AG10803 (cell line): ENCODE results near the gene COL11A2.
A peak's percentile ranks its signal among the peaks of the same experiment; 100 is the strongest.

Source experiments
- DNase-seq: peaks from one replicate; pipeline ENCODE4 v3.0.0; 2010; ENCODE audit warnings: low read depth
- H3K4me3 ChIP-seq: 2 replicates; pipeline ENCODE4 v1.5.1; 2011; ENCODE audit warnings: mild to moderate bottlenecking, low read length, control low read depth
- TF ChIP-seq, protein P1 (sequence below): conservative IDR thresholded peaks from 2 replicates; pipeline ENCODE4 v1.5.1; 2011; ENCODE audit warnings: mild to moderate bottlenecking, low read length, control low read depth, inconsistent platforms

Gene COL11A2

DNA sequence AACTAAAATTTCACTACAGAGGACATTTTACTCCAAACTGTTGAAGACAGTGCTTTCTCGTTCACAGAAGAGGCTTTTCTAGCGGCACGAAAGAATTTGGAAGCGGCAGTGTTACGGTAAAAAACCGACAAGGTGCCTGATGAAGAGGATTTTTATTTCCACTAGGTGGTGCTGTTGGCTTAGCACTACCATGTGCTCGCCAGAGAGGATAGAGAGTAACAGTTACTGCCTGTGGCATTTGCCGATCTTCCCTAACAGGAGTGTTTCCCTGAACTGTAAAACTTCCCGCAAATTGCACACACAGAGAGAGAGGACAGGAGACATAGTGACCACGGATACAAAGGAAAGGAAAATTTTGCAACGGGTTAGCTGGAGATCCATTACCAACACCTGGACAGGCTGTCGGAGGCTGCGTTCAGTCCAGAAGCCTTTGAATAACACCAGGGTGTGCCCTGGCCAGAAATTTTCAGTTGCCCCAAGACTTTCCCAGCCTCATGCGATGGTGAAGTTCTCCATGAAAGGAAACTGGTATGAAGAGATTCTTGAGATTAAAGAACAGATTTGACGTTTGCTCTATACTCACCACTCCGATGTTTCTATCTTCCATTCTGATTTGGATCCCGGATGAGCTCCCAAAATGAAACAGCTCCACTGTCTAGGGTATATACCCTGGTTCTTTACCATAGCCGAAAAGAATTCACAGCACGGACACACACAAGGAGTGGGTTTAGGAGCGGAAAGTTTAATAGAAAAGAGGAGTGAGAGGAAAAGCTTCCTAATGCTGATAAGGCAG lies 68.3 kb downstream of the COL11A2 start:
- peak; percentile 11 for DNase-seq
- TF ChIP-seq, protein P1, sequence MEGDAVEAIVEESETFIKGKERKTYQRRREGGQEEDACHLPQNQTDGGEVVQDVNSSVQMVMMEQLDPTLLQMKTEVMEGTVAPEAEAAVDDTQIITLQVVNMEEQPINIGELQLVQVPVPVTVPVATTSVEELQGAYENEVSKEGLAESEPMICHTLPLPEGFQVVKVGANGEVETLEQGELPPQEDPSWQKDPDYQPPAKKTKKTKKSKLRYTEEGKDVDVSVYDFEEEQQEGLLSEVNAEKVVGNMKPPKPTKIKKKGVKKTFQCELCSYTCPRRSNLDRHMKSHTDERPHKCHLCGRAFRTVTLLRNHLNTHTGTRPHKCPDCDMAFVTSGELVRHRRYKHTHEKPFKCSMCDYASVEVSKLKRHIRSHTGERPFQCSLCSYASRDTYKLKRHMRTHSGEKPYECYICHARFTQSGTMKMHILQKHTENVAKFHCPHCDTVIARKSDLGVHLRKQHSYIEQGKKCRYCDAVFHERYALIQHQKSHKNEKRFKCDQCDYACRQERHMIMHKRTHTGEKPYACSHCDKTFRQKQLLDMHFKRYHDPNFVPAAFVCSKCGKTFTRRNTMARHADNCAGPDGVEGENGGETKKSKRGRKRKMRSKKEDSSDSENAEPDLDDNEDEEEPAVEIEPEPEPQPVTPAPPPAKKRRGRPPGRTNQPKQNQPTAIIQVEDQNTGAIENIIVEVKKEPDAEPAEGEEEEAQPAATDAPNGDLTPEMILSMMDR = peak; percentile 41
- no peak overlapping the region for H3K4me3 ChIP-seq

DNA sequence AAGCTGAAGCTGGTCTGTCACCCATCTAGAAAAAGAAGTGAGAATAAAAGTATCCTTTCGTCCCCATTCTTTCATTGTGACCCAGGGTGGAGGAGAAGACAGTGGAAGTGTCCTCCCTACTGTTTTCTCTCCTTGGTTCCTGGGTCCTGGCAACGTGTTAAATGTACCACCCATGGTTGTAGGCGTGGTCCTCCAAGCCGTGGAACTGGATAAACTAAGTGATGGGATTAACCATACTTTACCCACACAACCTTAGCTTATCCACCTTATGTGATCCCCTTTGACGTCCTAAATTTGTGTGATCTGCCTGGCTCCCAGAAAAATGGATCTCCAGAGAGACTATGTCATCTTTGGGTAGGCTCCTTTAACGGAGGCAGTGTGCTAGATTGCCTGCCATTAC lies 69.1 kb downstream of the COL11A2 start:
- no peak overlapping the region for H3K4me3 ChIP-seq
- no peak for DNase-seq
- TF ChIP-seq, protein P1 = no peak

DNA sequence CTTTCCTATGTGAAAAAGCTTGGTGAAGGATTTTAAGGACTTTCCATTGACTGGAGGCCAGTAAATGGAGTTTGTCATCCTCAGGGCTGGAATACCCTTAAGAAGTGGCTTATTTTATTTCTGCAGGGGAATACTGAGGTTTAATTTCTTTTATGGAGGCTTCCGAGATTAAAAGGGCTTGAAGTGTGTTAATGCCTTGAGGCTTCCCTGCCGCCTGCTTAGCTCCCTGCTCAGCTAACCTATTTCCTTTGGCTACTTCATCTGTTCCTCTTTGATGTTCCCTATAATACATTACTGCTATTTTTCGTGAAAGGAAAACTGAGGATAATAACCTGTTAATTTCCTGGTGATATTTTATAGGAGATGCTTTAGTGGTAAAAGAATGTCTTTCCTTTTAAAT lies 72.3 kb downstream of the COL11A2 start:
- DNase-seq = no peak
- TF ChIP-seq, protein P1 = no peak
- no peak overlapping the region for H3K4me3 ChIP-seq

DNA sequence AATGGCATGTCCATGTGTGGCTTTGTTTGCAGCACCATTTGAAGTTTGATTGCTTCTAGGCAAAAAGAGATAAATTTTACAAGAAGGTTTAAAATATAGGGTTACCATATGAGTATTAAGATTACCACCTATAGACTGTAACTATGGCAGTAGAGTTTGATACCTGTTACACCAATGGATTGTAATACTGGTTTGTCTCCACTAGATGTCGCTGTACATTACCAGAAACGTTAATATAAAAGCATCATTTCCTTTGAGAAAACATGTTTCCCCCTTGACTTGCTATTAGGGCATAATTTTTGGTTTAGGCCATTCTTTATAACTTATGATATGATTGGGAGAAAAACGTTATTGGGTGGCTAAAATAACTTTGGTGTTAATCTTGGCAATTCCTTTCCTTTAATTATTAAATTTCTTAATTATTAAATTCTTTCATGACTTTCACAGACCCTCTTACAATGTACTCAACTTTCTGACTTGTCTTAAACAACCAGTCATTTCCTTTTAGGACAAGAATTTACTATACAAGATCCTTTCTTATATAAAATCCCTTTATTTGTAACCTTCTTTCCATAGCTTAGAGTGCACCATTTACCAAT lies 73.6 kb downstream of the COL11A2 start:
- no peak overlapping the region for H3K4me3 ChIP-seq
- TF ChIP-seq, protein P1 = peak; percentile 77
- peak; percentile 47 for DNase-seq

DNA sequence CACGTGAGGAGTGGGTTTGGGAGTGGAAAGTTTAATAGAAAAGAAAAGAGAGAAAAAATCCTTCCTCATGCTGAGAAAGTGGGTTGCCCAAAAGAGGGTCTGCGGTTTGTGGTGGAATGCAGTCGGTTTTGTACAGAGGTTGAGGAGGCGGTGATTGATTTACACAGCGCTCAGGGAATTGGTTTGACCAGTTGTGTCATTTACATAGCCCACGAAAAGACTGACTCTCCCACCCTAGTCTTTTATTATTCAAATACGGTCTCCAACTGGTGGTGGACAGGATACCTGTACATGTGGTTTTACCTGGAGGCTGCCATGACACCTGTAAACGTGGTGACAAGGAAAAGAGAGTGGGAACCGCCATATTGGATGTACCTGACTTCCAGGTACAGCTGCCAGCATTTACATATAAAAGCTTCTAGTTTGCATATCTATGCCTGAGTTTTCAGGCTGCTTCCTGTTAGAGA lies 74.4 kb downstream of the COL11A2 start:
- no peak for DNase-seq
- no peak overlapping the region for H3K4me3 ChIP-seq

DNA sequence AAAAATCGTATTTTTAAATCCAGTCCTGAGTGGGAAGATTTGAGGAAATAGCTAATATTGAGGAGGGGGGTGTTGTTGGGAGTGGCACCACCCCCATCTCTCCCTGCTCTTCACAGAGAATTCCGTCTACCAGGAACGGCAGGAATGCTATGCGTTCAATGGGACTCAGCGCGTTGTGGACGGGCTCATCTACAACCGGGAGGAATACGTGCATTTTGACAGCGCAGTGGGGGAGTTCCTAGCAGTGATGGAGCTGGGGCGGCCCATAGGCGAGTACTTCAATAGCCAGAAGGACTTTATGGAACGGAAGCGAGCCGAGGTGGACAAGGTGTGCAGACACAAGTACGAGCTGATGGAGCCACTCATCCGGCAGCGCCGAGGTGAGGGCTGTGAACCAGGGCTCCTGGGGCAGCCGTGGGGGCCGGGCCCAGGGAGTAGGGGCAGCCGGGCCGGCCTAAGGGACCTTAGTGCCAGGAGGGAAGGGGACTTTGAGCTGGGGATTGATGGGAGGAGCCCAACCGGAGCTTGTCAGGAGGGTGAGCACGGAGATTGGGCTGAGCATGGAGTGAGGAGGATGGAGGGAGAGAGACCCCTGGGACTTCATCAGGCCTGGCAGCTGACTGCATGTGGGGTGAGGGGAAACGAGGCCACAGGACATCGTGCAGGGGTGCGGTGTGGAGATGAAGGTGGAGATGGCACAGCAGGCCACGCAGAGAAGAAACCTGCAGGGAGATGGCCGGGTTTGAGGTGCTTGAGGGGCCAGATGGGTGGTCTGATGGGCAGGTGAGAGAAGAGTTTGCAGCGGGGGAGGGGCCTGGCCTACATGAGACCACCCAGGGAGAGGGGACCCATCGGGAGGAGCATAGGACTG lies 75.2 kb downstream of the COL11A2 start:
- H3K4me3 ChIP-seq = no peak overlapping the region
- no peak for DNase-seq
- TF ChIP-seq, protein P1 = no peak

More for the DNA sequence above, 74.4 kb downstream of the COL11A2 start:
- TF ChIP-seq, protein P1 = no peak
